ENCODE data around the gene MID1.

DNA sequence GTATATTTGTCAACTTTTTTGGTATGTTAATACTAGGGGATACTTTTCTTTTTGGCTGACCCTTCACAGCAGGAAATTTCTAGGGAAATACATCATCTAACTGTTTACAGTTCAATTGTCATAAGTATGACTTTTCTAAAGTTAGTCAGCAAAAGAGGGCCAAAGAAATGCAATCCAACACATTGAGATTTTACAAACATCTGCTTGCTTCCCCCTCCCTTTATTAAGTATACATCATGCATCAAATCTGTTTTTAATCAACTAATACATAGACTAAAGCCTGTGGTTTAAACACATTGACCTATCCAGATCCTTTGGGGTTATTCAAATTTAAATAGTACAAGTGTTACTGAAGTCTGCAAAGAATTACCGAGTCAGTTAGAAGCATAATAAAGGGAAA lies 93.9 kb downstream of the MID1 start:
- TF ChIP-seq, protein P1, sequence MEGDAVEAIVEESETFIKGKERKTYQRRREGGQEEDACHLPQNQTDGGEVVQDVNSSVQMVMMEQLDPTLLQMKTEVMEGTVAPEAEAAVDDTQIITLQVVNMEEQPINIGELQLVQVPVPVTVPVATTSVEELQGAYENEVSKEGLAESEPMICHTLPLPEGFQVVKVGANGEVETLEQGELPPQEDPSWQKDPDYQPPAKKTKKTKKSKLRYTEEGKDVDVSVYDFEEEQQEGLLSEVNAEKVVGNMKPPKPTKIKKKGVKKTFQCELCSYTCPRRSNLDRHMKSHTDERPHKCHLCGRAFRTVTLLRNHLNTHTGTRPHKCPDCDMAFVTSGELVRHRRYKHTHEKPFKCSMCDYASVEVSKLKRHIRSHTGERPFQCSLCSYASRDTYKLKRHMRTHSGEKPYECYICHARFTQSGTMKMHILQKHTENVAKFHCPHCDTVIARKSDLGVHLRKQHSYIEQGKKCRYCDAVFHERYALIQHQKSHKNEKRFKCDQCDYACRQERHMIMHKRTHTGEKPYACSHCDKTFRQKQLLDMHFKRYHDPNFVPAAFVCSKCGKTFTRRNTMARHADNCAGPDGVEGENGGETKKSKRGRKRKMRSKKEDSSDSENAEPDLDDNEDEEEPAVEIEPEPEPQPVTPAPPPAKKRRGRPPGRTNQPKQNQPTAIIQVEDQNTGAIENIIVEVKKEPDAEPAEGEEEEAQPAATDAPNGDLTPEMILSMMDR (IDR thresholded peaks at IDR 0.05) = no peak
- TF ChIP-seq, protein P2, sequence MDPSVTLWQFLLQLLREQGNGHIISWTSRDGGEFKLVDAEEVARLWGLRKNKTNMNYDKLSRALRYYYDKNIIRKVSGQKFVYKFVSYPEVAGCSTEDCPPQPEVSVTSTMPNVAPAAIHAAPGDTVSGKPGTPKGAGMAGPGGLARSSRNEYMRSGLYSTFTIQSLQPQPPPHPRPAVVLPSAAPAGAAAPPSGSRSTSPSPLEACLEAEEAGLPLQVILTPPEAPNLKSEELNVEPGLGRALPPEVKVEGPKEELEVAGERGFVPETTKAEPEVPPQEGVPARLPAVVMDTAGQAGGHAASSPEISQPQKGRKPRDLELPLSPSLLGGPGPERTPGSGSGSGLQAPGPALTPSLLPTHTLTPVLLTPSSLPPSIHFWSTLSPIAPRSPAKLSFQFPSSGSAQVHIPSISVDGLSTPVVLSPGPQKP (IDR thresholded peaks at IDR 0.05; ENCODE audit: low read depth, low read length) = no peak
- TF ChIP-seq JUN (IDR thresholded peaks at IDR 0.05) (no peak), MAFK (IDR thresholded peaks at IDR 0.05; ENCODE audit: partially characterized antibody) (no peak), TP53 (CRISPR knock-in tag; IDR thresholded peaks at IDR 0.05) (no peak), ZC3H11A (IDR thresholded peaks at IDR 0.05) (no peak), RAD21 (conservative IDR thresholded peaks at IDR 0.05 in 1 of 2, IDR thresholded peaks at IDR 0.05 in 1 of 2) (no peak), PHF8 (IDR thresholded peaks at IDR 0.05; ENCODE audit: borderline replicate concordance, low read depth) (no peak), SMC3 (IDR thresholded peaks at IDR 0.05) (no peak), POLR2A (IDR thresholded peaks at IDR 0.05; ENCODE audit: low read length) (no peak)
- TF ChIP-seq, protein P3, sequence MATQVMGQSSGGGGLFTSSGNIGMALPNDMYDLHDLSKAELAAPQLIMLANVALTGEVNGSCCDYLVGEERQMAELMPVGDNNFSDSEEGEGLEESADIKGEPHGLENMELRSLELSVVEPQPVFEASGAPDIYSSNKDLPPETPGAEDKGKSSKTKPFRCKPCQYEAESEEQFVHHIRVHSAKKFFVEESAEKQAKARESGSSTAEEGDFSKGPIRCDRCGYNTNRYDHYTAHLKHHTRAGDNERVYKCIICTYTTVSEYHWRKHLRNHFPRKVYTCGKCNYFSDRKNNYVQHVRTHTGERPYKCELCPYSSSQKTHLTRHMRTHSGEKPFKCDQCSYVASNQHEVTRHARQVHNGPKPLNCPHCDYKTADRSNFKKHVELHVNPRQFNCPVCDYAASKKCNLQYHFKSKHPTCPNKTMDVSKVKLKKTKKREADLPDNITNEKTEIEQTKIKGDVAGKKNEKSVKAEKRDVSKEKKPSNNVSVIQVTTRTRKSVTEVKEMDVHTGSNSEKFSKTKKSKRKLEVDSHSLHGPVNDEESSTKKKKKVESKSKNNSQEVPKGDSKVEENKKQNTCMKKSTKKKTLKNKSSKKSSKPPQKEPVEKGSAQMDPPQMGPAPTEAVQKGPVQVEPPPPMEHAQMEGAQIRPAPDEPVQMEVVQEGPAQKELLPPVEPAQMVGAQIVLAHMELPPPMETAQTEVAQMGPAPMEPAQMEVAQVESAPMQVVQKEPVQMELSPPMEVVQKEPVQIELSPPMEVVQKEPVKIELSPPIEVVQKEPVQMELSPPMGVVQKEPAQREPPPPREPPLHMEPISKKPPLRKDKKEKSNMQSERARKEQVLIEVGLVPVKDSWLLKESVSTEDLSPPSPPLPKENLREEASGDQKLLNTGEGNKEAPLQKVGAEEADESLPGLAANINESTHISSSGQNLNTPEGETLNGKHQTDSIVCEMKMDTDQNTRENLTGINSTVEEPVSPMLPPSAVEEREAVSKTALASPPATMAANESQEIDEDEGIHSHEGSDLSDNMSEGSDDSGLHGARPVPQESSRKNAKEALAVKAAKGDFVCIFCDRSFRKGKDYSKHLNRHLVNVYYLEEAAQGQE (IDR thresholded peaks at IDR 0.05) = no peak
- TF ChIP-seq, protein P4, sequence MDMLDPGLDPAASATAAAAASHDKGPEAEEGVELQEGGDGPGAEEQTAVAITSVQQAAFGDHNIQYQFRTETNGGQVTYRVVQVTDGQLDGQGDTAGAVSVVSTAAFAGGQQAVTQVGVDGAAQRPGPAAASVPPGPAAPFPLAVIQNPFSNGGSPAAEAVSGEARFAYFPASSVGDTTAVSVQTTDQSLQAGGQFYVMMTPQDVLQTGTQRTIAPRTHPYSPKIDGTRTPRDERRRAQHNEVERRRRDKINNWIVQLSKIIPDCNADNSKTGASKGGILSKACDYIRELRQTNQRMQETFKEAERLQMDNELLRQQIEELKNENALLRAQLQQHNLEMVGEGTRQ (IDR thresholded peaks at IDR 0.05) = no peak
